ENCODE data around the gene ACR.

Gene ACR

GRCh38 chr22:50737728-50738648, at the start of gene ACR:
TSS of gene ACR (plus strand) at chr22:50738204. CDS start at chr22:50738236, 32 bp downstream.
- DNase-seq (ENCODE audit: low spot score): no peak

- no peak for DNase-seq (ENCODE audit: low spot score)
These were observed 49.6 kb upstream of the ACR start for GRCh38 chr22:50688448-50688847.

GRCh38 chr22:50691521-50691920, 46.5 kb upstream of the ACR start:
- peak; percentile 35 for DNase-seq (ENCODE audit: low spot score)

GRCh38 chr22:50693462-50693861, 44.5 kb upstream of the ACR start:
- no peak for DNase-seq (ENCODE audit: low spot score)

GRCh38 chr22:50694099-50694605, 43.9 kb upstream of the ACR start:
- DNase-seq (ENCODE audit: low spot score): no peak

- DNase-seq (ENCODE audit: low spot score): no peak
These were observed 43.1 kb upstream of the ACR start for GRCh38 chr22:50694766-50695420.

- DNase-seq (ENCODE audit: low spot score): no peak
These were observed 42.4 kb upstream of the ACR start for GRCh38 chr22:50695421-50696250.

GRCh38 chr22:50696251-50696798, 41.7 kb upstream of the ACR start:
- no peak for DNase-seq (ENCODE audit: low spot score)

- DNase-seq (ENCODE audit: low spot score): peak; percentile 20
These were observed 41.0 kb upstream of the ACR start for GRCh38 chr22:50696799-50697561.

GRCh38 chr22:50697667-50698506, 40.1 kb upstream of the ACR start:
- no peak for DNase-seq (ENCODE audit: low spot score)

- DNase-seq (ENCODE audit: low spot score): no peak
These were observed 39.5 kb upstream of the ACR start for GRCh38 chr22:50698546-50698945.

- DNase-seq (ENCODE audit: low spot score): no peak
These were observed 38.8 kb upstream of the ACR start for GRCh38 chr22:50699001-50699755.

GRCh38 chr22:50699756-50700386, 38.1 kb upstream of the ACR start:
- DNase-seq (ENCODE audit: low spot score): no peak

GRCh38 chr22:50700387-50701075, 37.5 kb upstream of the ACR start:
- DNase-seq (ENCODE audit: low spot score): no peak

- no peak for DNase-seq (ENCODE audit: low spot score)
These were observed 37.0 kb upstream of the ACR start for GRCh38 chr22:50701076-50701419.

- DNase-seq (ENCODE audit: low spot score): no peak
These were observed 36.4 kb upstream of the ACR start for GRCh38 chr22:50701428-50702154.

- DNase-seq (ENCODE audit: low spot score): no peak
These were observed 35.7 kb upstream of the ACR start for GRCh38 chr22:50702261-50702671.

All from LoVo (cell line).